CD4-positive, alpha-beta T cell (primary cell): ENCODE data around the gene NRXN3. TPM values are rescaled to one million over a fixed set of nuclear protein-coding genes. Genes with fewer than 3 reads are reported as not detected.

ENCODE experiments used
- ATAC-seq: fragments of 200-7000 bp; cut with Tn5 transposase; one replicate; pipeline ENCODE4 v1.10.0; 2022; ENCODE audit warnings: mild to moderate bottlenecking; ENCODE audit not compliant: poor library complexity
- CTCF ChIA-PET: fragments of 350-600 bp; sonication (Branson Sonifier 250); formaldehyde crosslinking; loops from one replicate; lab custom pipeline; 2021; ENCODE audit warnings: antibody characterized with exemption, inconsistent platforms; lab: Charles Lee
- POLR2A ChIA-PET: fragments of 350-600 bp; sonication (Branson Sonifier 250); formaldehyde crosslinking; loops from one replicate; lab custom pipeline; 2021; ENCODE audit warnings: antibody characterized with exemption, inconsistent platforms; lab: Charles Lee
- DNase-seq, 14 experiments: peaks; one replicate each; pipeline ENCODE4 v3.0.0-alpha.2; 2013 to 2020; ENCODE audit warnings: mixed read lengths in 2 of 14
- H3K27ac ChIP-seq, 2 donors: one replicate each; pipeline versions ENCODE4 v1.5.1 to v1.7.0; 2013; ENCODE audit warnings: low read length in 2 of 2, low read depth in 1 of 2, mild to moderate bottlenecking in 1 of 2
- H3K27me3 ChIP-seq, 2 experiments: 1 replicate in 1 of 2; 2 replicates in 1 of 2; pipeline versions ENCODE4 v1.6.1 to v1.7.0; 2013; ENCODE audit warnings: low read length in 2 of 2, control low read depth in 1 of 2, mild to moderate bottlenecking in 1 of 2, moderate library complexity in 1 of 2; ENCODE audit not compliant: insufficient read depth in 2 of 2, control insufficient read depth in 1 of 2
- H3K36me3 ChIP-seq: one replicate; pipeline ENCODE4 v1.6.1; 2013; ENCODE audit warnings: low read length, control low read depth; ENCODE audit not compliant: insufficient read depth
- H3K4me1 ChIP-seq: one replicate; pipeline ENCODE4 v1.6.1; 2013; ENCODE audit warnings: low read length, control low read depth; ENCODE audit not compliant: insufficient read depth
- H3K4me3 ChIP-seq: one replicate; pipeline ENCODE4 v1.5.1; 2013; ENCODE audit warnings: mild to moderate bottlenecking, low read length, moderate library complexity
- H3K9me3 ChIP-seq, 2 experiments: 1 replicate in 1 of 2; 2 replicates in 1 of 2; pipeline versions ENCODE4 v1.6.1 to v1.7.0; 2013; ENCODE audit warnings: low read length in 2 of 2, mild to moderate bottlenecking in 2 of 2, control low read depth in 1 of 2, moderate library complexity in 1 of 2; ENCODE audit not compliant: control insufficient read depth in 1 of 2, insufficient read depth in 1 of 2
- H3K27ac Mint-ChIP-seq: one replicate; pipeline ENCODE4 v1.8.0; 2020; ENCODE audit warnings: mixed read lengths
- H3K27me3 Mint-ChIP-seq: one replicate; pipeline ENCODE4 v1.8.0; 2021; ENCODE audit warnings: mixed read lengths
- H3K36me3 Mint-ChIP-seq: one replicate; pipeline ENCODE4 v1.8.0; 2021; ENCODE audit warnings: low read depth, mixed read lengths
- H3K4me1 Mint-ChIP-seq: one replicate; pipeline ENCODE4 v1.8.0; 2021; ENCODE audit warnings: low read depth, mixed read lengths
- H3K4me3 Mint-ChIP-seq: one replicate; pipeline ENCODE4 v1.8.0; 2020; ENCODE audit warnings: mild to moderate bottlenecking, mixed read lengths
- H3K9me3 Mint-ChIP-seq: one replicate; pipeline ENCODE4 v1.8.0; 2020; ENCODE audit warnings: mixed read lengths
- CTCF ChIP-seq: fragments of 200-600 bp; IDR thresholded peaks from one replicate; pipeline ENCODE4 v1.8.0; 2022; ENCODE audit warnings: antibody characterized with exemption, mild to moderate bottlenecking
- intact Hi-C, 2 experiments: fragments of 100-400 bp; cut with DNase I in 1 of 2; cut with micrococcal nuclease in 1 of 2; formaldehyde crosslinking; loops; one replicate each; pipeline versions ENCODE4 v1.15.1 to v1.9.0; 2023 to 2025; cut with DNase I, micrococcal nuclease
- total RNA-seq, 174 experiments: library from RNA in 2 of 174; stranded (reverse) in 2 of 174; gene quantifications; one replicate each; pipeline ENCODE4 v1.2.3 and lab custom pipeline; 2021 to 2026

Gene NRXN3
- total RNA-seq, 2 experiments from 2014 or later = not detected

GRCh38 chr14:79513446-79513845 is 1343.3 kb downstream of the NRXN3 start:
- Mint-ChIP-seq H3K36me3 (no peaks in the 10 kb centered on the region), H3K27ac (no peak overlapping the region), H3K4me1 (no peaks in the 10 kb centered on the region), H3K27me3 (no peaks in the 10 kb centered on the region), H3K9me3 (no peaks in the 10 kb centered on the region), H3K4me3 (no peak overlapping the region)
- ChIA-PET CTCF (no interaction called here), POLR2A (no interaction called here)
- no peak for DNase-seq
- Histone ChIP-seq H3K4me3 (no peak overlapping the region), H3K36me3 (no peaks in the 10 kb centered on the region), H3K27ac (no peak overlapping the region), H3K9me3 (peaks cover 0 to 3% of the 10 kb centered on the region in 2 experiments), H3K4me1 (no peaks in the 10 kb centered on the region), H3K27me3 (no peaks in the 10 kb centered on the region)
- no peak for ATAC-seq
- TF ChIP-seq CTCF = no peak
- intact Hi-C loops = no loop called here

GRCh38 chr14:79514700-79515099 is 1344.5 kb downstream of the NRXN3 start:
- no peak overlapping the region for H3K4me3 ChIP-seq
- no peaks in the 10 kb centered on the region for H3K4me1 Mint-ChIP-seq
- no peaks in the 10 kb centered on the region for H3K27me3 ChIP-seq
- ATAC-seq (no peak), DNase-seq (no peak)
- no peak overlapping the region for H3K27ac ChIP-seq
- no peaks in the 10 kb centered on the region for H3K36me3 ChIP-seq
- intact Hi-C loops = no loop called here
- CTCF ChIA-PET = no interaction called here
- H3K4me1 ChIP-seq = no peaks in the 10 kb centered on the region
- H3K27ac Mint-ChIP-seq = no peak overlapping the region
- H3K4me3 Mint-ChIP-seq = no peak overlapping the region
- no peak for TF ChIP-seq CTCF
- no peaks in the 10 kb centered on the region for H3K36me3 Mint-ChIP-seq
- no peaks in the 10 kb centered on the region for H3K27me3 Mint-ChIP-seq
- peaks cover 0 to 3% of the 10 kb centered on the region in 2 experiments for H3K9me3 ChIP-seq
- POLR2A ChIA-PET = no interaction called here
- no peaks in the 10 kb centered on the region for H3K9me3 Mint-ChIP-seq

GRCh38 chr14:79515158-79515557 is 1345.0 kb downstream of the NRXN3 start:
- H3K4me1 ChIP-seq = no peaks in the 10 kb centered on the region
- POLR2A ChIA-PET = no interaction called here
- ATAC-seq (no peak), DNase-seq (no peak)
- H3K4me1 Mint-ChIP-seq = no peaks in the 10 kb centered on the region
- CTCF ChIA-PET = no interaction called here
- no peaks in the 10 kb centered on the region for H3K9me3 Mint-ChIP-seq
- no peak overlapping the region for H3K27ac Mint-ChIP-seq
- intact Hi-C loops = no loop called here
- H3K36me3 ChIP-seq = no peaks in the 10 kb centered on the region
- peaks cover 0 to 3% of the 10 kb centered on the region in 2 experiments for H3K9me3 ChIP-seq
- no peaks in the 10 kb centered on the region for H3K27me3 Mint-ChIP-seq
- H3K4me3 Mint-ChIP-seq = no peak overlapping the region
- no peak overlapping the region for H3K27ac ChIP-seq
- H3K4me3 ChIP-seq = no peak overlapping the region
- H3K27me3 ChIP-seq = no peaks in the 10 kb centered on the region
- H3K36me3 Mint-ChIP-seq = no peaks in the 10 kb centered on the region
- no peak for TF ChIP-seq CTCF
